Left kidney (tissue), 2 donors: ENCODE results near the gene ZIC1. TPM values are rescaled to one million over a fixed set of nuclear protein-coding genes. Genes with fewer than 3 reads are reported as not detected.

Experiments used
- DNase-seq: peaks from one replicate; pipeline ENCODE4 v3.0.0-alpha.2; 2013
- polyA plus RNA-seq: library from polyadenylated mRNA; unstranded; fragments of 120-200 nt; gene quantifications from one replicate; pipeline ENCODE4 v1.2.1, GENCODE V29; 2013; ENCODE audit not compliant: insufficient read length

The ZIC1 gene
- polyA plus RNA-seq, 1 donor = 0.08 TPM

DNA sequence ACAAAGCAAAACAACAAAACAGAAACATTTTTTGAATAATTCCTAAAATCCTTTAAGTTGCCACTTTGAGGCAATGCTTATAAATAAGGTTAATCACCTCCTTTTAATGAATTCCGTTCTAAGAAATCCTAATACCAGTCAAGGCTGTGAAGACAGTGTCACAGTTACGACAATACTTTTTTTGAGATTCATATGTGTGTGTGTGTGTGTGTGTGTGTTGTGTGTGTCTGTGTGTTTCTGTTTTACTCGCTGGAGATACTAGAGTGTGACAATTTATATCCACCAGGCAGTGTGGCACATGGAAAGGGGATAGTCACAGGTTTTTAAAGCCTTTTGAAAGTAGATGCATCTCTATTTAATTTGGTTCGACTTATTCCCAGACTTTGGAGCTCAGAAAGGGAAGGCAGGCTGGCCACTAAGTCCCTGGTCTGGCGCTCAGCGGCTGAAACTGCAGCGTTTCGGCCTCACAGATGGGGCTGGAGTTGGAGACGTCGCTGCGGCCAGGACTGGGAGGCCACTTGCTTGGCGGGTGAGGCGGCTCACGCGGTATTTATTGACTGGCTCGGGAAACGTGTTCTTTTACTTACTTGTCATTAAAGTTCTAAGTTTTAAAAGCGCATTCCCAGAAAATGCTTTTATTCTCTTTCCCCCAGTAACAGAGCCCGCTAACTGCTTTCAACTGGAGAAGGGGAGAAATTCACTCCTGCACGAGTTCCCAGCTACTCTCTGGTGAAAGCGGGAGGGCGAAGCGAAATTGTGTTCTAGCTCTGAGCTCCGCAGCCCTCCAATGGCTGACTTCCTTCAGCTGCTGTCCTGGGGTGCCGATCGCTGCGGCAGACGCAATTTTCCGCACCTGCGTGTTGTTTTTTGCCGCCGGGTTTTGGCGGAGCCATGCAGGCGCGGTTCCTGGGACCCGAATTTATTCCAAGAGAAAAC is 13.7 kb downstream of the ZIC1 start:
- DNase-seq = no peak

DNA sequence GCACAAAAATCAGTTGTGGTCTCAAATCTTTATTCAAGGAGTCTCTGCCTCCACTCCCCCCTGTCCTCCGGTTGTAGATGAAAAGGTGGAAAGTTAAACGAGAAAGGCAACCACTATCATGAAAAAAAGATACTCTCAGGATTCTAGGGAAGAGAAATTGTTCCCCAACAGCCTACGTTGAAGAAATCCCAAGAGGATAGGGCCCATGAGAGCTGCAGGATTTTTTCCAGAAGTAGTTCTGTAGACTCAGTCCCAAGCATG is 14.3 kb downstream of the ZIC1 start:
- no peak for DNase-seq

DNA sequence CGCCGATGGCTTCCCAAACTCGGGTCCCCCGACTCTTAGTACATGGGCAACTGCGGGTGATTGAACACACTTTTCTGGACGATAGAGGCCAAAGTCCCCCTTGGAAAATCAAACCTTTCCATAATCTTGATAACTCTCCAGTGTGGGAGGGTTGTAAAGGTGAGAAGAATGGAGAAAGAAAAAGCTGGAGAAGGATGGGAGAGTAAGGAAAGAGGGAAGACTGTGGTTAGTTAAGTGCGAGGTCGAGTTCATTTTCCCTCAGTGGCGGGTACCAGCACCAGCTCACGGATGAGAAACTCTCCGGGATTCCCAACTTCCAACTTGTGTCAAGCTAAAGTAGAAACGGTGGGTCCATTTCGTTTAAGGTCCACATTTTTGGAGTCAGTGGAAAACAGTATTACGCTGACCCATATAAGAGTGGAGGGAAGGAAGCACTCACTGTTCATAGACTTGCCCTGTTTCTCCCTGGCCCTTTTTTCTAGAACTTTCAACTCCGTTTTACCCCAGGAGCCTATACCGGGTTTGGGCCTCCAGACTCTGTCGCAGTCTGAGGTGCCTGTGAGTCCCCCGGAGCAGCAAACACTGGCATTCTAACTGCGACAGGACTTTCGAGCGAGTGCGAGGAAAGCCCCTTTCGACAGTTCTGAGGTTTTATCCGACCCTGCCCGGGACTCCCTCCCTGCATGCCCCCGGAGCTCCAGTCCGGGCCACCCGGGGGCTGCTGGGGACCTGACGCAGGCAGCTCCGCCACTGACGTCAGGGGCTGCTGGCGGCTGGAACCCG is 14.8 kb downstream of the ZIC1 start:
- no peak for DNase-seq

DNA sequence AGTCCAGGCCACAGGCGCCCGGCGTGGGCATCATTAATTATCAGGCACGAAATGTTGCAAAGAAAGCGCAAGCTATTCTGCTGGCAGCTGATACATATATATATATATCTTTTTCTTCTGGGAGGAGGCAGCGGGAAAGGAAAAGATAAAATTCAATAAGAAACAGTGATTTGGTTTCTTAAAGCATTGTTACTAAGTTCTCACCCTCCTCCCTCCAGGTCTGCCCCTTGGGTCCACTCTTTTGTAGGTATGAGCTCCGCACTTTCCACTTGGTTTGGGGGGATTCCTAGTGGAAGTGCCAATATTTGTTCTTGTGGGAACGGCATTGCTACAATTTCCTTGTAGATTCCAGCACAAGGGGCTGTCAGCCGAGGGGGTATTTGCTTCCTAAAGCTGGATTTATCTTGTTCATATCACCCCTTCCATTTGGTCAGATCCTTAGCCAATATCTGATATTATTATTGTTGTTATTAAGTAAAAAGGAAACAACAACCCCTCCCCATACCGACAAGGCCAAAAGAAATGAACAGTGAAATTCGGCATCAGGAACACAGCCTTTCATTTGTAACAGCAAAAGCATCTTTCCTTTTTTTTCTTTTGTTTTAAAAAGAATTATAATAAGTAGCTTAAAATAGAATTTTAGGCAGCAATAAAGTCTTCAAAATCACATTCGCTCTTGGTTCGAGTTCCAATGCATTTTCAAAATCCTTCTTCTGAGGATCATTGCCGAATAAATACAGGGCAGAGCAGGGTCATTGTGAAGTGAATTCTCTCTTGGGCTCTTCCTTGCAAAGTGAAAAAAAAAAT is 15.6 kb downstream of the ZIC1 start:
- DNase-seq = no peak

DNA sequence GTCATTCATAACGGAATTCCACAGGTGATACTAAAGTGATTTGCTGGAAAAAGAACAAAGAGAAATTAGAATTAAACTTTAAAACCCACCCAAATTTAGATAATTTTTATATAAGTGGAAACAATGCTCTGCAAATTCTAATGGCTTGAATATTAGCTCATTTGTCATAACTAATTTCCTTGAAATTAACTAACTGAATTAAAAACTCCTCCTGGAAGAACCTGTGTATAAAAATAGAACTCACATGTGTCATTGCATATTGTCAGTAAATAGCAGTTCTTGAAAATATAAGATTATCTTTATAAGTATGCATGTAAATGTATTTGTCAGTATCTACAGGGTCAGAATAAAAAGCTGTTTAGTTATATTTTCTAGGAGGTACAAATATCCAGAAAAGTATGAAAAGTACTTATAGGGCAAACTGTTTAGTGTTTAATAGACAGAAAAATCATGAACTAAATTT is 16.3 kb downstream of the ZIC1 start:
- no peak for DNase-seq

DNA sequence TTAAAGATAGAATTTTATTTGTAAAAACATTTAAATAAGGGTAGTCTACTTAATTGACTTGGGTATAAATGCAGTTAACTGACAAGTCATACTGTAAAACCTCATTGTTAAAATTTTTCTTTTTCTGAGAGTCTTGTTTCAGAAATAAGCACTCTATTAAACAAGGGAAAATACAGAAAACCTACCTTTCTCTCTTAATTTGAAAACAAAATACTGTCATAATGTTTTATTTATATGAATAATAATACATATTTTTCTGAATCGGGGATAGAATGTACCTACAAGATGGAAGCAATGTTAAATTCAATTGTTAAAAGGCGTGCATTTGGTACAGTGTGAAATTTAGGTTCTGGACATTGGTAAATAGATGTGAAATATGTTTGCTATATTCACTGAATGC is 17.8 kb downstream of the ZIC1 start:
- no peak for DNase-seq

DNA sequence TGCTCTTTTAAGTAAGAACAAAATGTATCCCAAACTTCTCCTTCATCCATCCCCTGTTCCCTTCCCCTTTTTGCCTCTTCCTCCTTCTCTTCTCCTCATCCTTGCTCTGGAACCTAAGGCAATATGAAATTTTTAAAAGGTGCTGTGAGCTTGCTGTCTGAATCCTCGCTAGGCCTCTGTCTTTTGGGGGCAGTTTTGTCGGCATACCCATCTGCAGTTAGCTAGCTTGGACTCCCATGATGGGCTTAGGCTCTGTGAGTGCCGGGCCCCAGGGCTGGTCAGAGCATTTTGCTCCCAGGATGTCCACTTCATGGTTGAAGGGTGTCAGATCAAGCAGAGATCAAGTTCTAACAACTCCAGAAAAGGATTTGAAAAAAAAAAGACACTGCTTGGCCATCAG is 18.6 kb downstream of the ZIC1 start:
- no peak for DNase-seq

DNA sequence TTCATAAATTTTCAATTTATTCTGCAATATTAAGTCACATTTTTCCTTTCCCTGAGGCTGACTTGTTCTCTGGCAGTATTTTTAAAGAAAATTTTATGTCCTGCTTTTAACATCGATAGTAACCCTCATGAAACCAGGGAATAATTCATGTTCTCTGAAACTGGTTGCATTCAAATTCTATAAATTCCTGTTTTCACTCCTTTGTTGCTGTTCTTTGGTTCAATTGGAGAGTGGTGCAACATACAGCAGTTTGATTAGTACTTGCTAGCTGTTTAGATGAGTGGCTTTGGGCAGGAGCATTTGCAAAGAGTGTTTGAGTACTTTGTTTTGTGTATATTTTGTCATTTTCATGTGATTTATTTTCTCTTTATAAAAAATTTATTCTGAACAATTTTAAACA is 19.2 kb downstream of the ZIC1 start:
- no peak for DNase-seq

DNA sequence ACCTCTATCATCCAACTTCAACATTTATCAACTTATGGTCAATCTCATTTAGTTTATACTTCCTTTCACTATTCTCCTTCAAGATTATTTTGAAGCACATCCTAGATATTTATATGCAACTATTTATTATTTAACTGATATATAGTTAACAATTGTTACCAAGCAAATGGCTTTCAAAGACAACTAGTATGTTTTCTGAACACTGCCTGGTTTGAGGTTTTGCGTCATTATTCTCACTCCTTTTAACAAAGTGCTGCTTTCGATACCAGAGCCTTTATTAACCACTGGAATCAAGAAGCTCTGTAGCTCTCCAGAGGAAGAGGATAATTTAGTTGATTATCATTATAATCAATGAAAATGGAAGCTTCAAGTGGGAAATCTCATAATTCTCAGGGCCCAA is 19.6 kb downstream of the ZIC1 start:
- DNase-seq = no peak

DNA sequence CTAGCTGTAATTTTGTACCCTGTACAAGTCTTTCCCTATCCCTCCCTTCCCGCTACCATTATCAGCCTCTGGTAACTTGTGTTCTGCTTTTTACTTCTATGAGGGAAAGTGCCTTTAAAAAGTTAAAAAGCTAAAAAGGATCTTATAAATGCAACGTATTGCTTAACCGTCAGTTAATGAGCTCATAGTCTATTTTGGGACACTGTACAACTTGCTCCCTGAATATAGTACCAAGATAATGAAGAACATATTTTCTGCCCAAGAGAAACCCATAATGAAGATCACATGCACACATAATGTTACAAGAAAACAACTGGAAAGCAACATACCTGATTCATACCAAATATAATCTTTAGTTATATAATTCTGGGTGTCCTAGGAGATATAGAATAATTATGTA is 22.6 kb downstream of the ZIC1 start:
- no peak for DNase-seq

DNA sequence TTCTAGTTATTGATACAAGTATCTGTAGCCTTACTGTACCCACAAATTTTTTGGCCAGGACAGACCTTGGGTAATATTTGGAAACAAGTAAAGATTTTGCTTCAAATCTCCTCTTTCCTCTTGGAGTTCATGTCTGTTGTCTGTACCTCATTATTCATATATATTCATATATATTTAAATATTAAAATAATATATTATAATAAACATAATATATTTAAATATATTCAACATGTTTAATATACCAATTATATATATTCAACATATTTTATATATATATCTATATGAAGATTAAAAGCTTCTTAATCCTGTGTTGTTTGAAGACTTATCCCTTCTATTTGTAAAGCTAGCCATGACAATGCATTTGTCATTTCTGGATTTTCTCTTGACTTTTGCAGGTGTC is 38.1 kb downstream of the ZIC1 start:
- no peak for DNase-seq

DNA sequence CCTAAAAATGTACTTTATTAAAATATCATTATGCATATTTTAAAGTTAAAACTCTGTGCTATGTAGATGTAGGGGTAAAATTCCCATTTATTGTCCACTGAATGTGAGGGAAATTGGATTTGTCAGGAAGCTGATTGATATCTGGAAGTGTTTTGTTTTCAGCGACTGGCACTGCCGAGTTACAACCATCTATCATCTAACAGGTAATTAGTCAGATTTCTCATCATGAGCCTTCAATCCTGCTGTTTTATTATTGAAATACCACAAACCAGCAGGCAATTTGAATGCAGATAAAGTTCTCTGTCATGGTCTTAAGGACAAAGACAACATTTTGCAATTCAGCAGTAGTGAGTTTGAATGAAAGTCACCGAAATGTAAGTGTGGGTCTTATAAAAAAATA is 40.5 kb downstream of the ZIC1 start:
- DNase-seq = no peak

DNA sequence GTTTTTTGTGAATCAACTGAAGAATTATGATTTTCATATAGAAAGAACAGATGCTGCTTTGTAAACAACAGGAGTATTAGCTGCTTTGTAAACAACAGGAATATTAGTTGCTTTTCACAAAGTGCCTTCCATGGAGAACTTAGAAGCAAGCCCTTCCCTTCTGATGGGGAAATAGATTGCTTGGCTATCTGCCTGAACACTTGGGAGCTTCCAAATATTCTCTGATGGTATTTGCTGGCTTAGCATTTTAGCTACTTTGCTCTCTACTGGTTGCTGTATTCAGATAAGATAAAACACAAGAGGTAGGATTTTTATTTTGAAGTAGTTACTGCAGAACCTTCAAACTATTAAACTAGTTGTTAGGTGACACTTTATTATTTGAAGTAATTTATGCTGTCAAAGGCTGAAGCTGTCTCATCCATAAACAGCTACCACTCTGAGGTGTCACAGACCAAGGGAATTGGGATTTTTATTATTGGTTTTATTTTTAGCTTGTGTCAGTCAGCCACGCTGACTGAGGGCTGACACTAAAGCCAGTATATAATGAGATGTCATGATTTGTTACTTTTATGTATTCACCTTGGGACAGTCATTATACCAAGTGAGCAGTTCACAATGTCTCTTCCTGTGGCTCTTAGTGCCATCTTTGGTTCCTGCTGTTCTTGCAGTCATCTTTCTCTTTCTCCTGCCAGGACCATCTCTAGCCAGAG is 50.0 kb downstream of the ZIC1 start:
- DNase-seq = no peak

DNA sequence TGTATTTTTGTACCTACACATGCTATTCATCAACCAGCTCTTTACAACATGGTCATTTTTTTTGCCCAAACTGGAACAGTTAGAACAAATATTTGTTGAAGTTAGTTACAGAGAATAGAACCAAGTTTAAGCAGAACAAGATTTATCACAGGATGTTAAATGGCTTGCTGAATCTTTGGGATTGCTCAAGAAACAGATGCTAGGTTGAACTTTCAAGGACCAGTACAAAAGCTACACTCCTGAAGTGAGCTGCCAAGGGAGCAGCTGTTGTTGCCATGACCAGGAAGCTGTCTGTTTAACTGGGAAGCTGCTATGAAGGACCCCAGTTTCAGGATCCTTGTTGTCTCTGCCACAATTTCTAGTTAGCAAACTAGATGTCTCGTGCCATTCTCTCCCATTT is 53.7 kb downstream of the ZIC1 start:
- no peak for DNase-seq

Other genes starting within 250 kb of the ZIC1 start
- not detected for gene ZIC4, start 2.8 kb upstream of the ZIC1 start, polyA plus RNA-seq